Hepatocyte (in vitro differentiated cells): ENCODE data around the gene FBXW2. TPM values are rescaled to one million over a fixed set of nuclear protein-coding genes. Genes with fewer than 3 reads are reported as not detected.

Source experiments
- DNase-seq: peaks from one replicate; pipeline ENCODE4 v3.0.0-alpha.2; 2016; ENCODE audit warnings: low spot score
- H2AFZ ChIP-seq: fragments of 200-600 bp; sonication (generic); 2 replicates; pipeline ENCODE4 v1.6.0; 2016; ENCODE audit warnings: antibody characterized with exemption, mild to moderate bottlenecking
- H3K27ac ChIP-seq: fragments of 200-600 bp; sonication (generic); 2 replicates; pipeline ENCODE4 v1.5.1; 2016; ENCODE audit warnings: mild to moderate bottlenecking
- H3K27me3 ChIP-seq: fragments of 200-600 bp; sonication (generic); 2 replicates; pipeline ENCODE4 v1.6.1; 2016
- H3K36me3 ChIP-seq: fragments of 200-600 bp; sonication (generic); replicated peaks from 2 replicates; pipeline ENCODE4 v1.5.1; 2016; ENCODE audit warnings: low read depth; ENCODE audit not compliant: insufficient read depth
- H3K4me1 ChIP-seq: fragments of 200-600 bp; sonication (generic); 2 replicates; pipeline ENCODE4 v1.5.1; 2016; ENCODE audit warnings: mild to moderate bottlenecking, moderate library complexity; ENCODE audit not compliant: insufficient read depth
- H3K4me2 ChIP-seq: fragments of 200-600 bp; sonication (generic); 2 replicates; pipeline ENCODE4 v1.6.0; 2016
- H3K4me3 ChIP-seq: fragments of 200-600 bp; sonication (generic); 2 replicates; pipeline ENCODE4 v1.5.1; 2016; ENCODE audit warnings: mild to moderate bottlenecking
- H3K79me2 ChIP-seq: fragments of 200-600 bp; sonication (generic); 2 replicates; pipeline ENCODE4 v1.6.0; 2017; ENCODE audit warnings: mild to moderate bottlenecking
- H3K9me2 ChIP-seq: fragments of 200-600 bp; sonication (generic); replicated peaks from 2 replicates; pipeline ENCODE4 v1.6.0; 2017; ENCODE audit warnings: mild to moderate bottlenecking; ENCODE audit not compliant: insufficient read depth
- H3K9me3 ChIP-seq: fragments of 200-600 bp; sonication (generic); 2 replicates; pipeline ENCODE4 v1.5.1; 2016; ENCODE audit warnings: low read depth, mild to moderate bottlenecking
- H4K20me1 ChIP-seq: fragments of 200-600 bp; sonication (generic); 2 replicates; pipeline ENCODE4 v1.6.0; 2016; ENCODE audit warnings: mild to moderate bottlenecking; ENCODE audit not compliant: insufficient read depth, poor library complexity, severe bottlenecking
- CTCF ChIP-seq: fragments of 200-600 bp; sonication (generic); IDR thresholded peaks from 2 replicates; pipeline ENCODE4 v1.5.1; 2016; ENCODE audit warnings: antibody characterized with exemption, mild to moderate bottlenecking; ENCODE audit not compliant: poor library complexity
- EZH2 ChIP-seq: fragments of 200-600 bp; sonication (generic); IDR thresholded peaks from 2 replicates; pipeline ENCODE4 v1.6.1; 2016; ENCODE audit warnings: antibody characterized with exemption, mild to moderate bottlenecking, borderline replicate concordance
- EZH2phosphoT487 ChIP-seq: fragments of 200-600 bp; sonication (generic); IDR thresholded peaks from one replicate; pipeline ENCODE4 v1.6.1; 2018; ENCODE audit warnings: antibody characterized with exemption, mild to moderate bottlenecking, low read depth, moderate library complexity; ENCODE audit not compliant: unreplicated experiment, severe bottlenecking
- WGBS: methylation state at CpG from one replicate; pipeline ENCODE4 v1.1.6; 2016; ENCODE audit warnings: low lambda C conversion rate; ENCODE audit errors: missing lambda C conversion rate; 5-methylcytosine and 5-hydroxymethylcytosine counted together
- polyA plus RNA-seq: library from polyadenylated mRNA; unstranded; fragments of >200 nt; fragmentation: Nextera tagmentation; extraction: Ambion mirVana; gene quantifications from 2 replicates; pipeline ENCODE4 v1.2.1, GENCODE V29; 2016
- total RNA-seq: library from RNA; depleted of rRNA; stranded (reverse); fragments of >200 nt; gene quantifications from 2 replicates; pipeline ENCODE4 v1.2.3, GENCODE V29; 2014

FBXW2 gene
- total and polyA plus RNA-seq, 2 experiments from 2014 or later = 34.6 to 52.0 TPM

DNA sequence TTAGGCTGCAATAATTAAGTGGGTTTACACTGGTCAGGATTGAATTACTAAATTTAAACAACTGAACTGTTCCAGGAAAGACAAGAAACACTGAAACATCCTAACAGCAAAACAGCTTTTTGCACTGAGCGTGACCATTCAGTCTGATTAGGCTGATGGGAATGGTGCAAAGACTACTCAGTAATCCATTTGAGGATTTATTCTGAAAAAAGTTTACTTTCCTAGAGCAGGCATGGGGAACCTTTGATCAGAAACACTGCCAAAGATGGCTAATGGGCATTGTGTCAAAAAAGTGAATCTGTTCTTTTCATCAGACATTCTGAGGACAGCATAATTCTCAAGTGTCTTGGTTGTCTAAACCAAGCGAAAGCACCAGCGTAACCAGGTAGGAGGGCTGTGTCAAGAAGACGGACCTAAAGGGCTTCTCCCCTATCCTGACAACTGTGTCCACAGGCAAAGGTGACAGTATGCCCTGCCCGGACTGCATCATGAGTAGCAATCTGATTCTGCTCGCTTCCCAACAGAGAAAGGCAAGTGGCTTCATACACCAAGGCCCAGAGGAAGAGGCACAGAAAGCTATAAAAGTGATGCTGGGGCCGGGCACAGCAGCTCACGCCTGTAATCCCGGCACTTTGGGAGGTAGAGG is 33.3 kb downstream of the FBXW2 start:
- H3K79me2 ChIP-seq = peaks cover 14% of the 10 kb centered on the region
- WGBS = 98% methylated on average over 9 of the region's 9 CpGs
- no peaks in the 10 kb centered on the region for H3K27me3 ChIP-seq
- DNase-seq = no peak
- no peaks in the 10 kb centered on the region for H3K9me2 ChIP-seq
- H2AFZ ChIP-seq = no peak overlapping the region
- no peaks in the 10 kb centered on the region for H3K9me3 ChIP-seq
- no peaks in the 10 kb centered on the region for H3K36me3 ChIP-seq
- no peak overlapping the region for H3K27ac ChIP-seq
- no peaks in the 10 kb centered on the region for H4K20me1 ChIP-seq
- peaks cover 23% of the 10 kb centered on the region for H3K4me1 ChIP-seq
- no peak overlapping the region for H3K4me3 ChIP-seq
- no peak for TF ChIP-seq EZH2
- no peak for TF ChIP-seq EZH2phosphoT487
- no peak for TF ChIP-seq CTCF
- no peak overlapping the region for H3K4me2 ChIP-seq

DNA sequence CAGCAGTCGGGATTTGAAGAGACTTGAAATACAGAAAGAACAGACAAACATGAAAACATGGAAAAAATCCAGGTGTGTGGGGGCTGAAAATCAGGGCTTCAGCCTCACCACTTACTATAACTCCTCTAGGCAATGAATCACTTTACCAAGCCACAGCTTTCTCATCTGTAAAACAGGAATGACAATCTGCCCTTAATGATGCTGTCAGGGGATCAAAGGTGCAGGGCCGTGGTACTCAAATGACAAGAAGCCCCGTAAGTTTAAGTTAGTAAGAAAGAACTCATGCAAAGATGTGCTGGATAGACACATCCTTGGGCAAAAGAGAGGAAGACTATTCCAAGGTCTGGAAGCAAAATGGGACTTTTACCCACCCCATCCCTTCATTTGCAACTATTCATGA is 34.7 kb downstream of the FBXW2 start:
- H3K36me3 ChIP-seq = no peaks in the 10 kb centered on the region
- WGBS = 77% methylated on average over 3 of the region's 3 CpGs
- H3K4me2 ChIP-seq = no peak overlapping the region

DNA sequence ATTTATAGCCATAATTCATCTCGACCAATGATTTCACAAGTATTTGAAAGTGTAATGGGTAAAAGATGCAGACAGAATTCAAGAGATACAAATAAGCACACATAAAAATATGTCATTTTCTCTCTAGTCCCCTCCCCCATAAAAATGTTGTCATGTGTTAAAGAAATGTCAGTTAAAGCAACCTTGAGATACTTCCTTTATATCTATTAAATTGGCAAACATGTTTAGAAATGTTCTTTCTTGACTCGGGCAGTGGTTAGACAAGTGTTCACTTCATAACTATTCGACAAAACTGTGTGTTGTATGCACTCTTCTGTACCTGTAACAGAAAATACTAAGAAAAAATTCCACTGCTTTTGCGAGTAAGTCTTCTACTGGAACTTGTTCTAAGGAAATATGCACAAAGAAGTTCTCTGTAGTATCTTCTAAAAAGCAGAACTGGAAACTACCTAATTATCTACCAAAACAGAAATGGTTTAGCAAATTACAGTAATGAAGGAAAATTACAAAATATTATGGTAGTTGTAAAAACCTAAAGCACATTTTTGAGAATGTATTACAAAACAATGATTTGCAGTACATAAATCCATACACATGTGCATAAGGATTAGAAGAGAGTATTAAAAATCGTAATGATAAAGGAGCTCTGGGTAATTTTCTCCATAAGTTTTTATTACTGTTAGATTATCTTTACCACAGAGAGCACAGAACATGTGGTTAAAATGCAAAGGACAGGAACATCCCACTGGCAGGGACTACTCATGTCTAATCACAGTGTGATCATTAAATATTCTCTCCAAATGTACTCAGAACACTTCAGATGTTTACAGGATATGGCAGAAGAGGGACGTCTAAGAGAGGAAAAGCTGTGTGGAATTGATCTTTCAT is 35.9 kb downstream of the FBXW2 start:
- no peak overlapping the region for H3K4me2 ChIP-seq
- no peaks in the 10 kb centered on the region for H3K27me3 ChIP-seq
- peak overlapping the region; percentile 14 for H3K27ac ChIP-seq
- DNase-seq = no peak
- no peaks in the 10 kb centered on the region for H3K79me2 ChIP-seq
- no peaks in the 10 kb centered on the region for H3K9me2 ChIP-seq
- H3K4me3 ChIP-seq = no peak overlapping the region
- H4K20me1 ChIP-seq = no peaks in the 10 kb centered on the region
- no peaks in the 10 kb centered on the region for H3K36me3 ChIP-seq
- no peaks in the 10 kb centered on the region for H3K9me3 ChIP-seq
- no peak overlapping the region for H2AFZ ChIP-seq
- TF ChIP-seq EZH2phosphoT487 (no peak), CTCF (no peak), EZH2 (no peak)
- WGBS = 73% methylated on average over 6 of the region's 6 CpGs
- H3K4me1 ChIP-seq = peaks cover 23% of the 10 kb centered on the region

More for the DNA sequence above, 34.7 kb downstream of the FBXW2 start:
- Histone ChIP-seq H3K27me3 (no peaks in the 10 kb centered on the region), H3K27ac (no peak overlapping the region), H3K9me3 (no peaks in the 10 kb centered on the region), H3K4me3 (no peak overlapping the region), H3K9me2 (no peaks in the 10 kb centered on the region), H3K4me1 (peaks cover 23% of the 10 kb centered on the region), H4K20me1 (no peaks in the 10 kb centered on the region), H3K79me2 (peaks cover 2% of the 10 kb centered on the region), H2AFZ (no peak overlapping the region)
- TF ChIP-seq CTCF (no peak), EZH2 (no peak), EZH2phosphoT487 (no peak)
- DNase-seq = no peak
